ENCODE measurements around the gene KIAA1671. TPM values are rescaled to one million over a fixed set of nuclear protein-coding genes. Genes with fewer than 3 reads are reported as not detected.

KIAA1671 gene
- total RNA-seq, 1 experiment from 2014 or later = 18.6 TPM

DNA sequence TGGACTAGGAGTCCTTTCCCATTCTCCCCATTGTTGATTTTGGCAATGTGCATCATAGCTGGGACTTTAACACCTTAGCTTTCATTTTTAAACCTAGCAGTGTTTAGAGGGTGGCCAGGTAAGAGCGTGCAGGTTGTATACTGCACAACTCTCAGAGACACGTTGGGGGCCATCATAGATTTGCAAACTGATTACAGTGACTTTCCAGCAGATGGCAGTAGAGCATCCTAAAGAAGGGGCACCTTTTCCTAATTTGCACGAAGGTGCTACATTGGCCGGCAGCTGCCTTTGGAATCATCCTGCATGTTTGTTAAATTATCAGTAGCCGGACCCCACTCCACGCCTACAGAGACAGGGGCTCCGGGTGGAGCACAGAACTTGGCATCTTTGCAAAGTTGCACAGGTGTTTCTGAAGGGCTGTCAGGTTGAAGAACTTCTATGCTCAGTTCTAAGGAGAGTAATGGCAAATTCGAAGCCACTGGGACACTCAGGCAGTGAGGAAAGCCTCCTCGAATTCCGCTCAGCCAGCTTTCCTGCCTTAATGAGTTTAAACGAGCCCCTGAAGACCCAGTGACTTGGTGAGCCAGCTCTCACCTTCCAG, 13.7 kb upstream of the KIAA1671 start:
- no peak overlapping the region for H3K9ac ChIP-seq (ENCODE audit: low read length)
- no TSS peak for BruUV-seq (replicated peaks)
- intact Hi-C loops (cut with micrococcal nuclease) = loop anchor here (1.0 to 5.0 kb wide), 2 partner anchors 118 to 172 kb away; no protein-coding TSS in a partner anchor
- H3K4me3 ChIP-seq (ENCODE audit: low read length) = no peak overlapping the region
- H3F3A ChIP-seq (ENCODE audit: low read length, unreplicated experiment) = no peaks in the 10 kb centered on the region
- peaks cover 5% of the 10 kb centered on the region; the same call in 1 of the 2 replicates for H3K4me1 ChIP-seq (ENCODE audit: insufficient read depth, low read length)
- peak overlapping the region; percentile 65 for H2AFZ ChIP-seq (ENCODE audit: low read length)
- H3K9me2 ChIP-seq (replicated peaks; ENCODE audit: low read length) = no peaks in the 10 kb centered on the region
- no peaks in the 10 kb centered on the region for H3K27me3 ChIP-seq (ENCODE audit: low read length)
- H3K27ac ChIP-seq (ENCODE audit: low read length) = no peak overlapping the region
- H3K36me3 ChIP-seq (ENCODE audit: low read depth, low read length) = no peaks in the 10 kb centered on the region
- peak overlapping the region; percentile 67; the same call in 1 of the 2 replicates for H3K4me2 ChIP-seq (ENCODE audit: low read length)
- no peaks in the 10 kb centered on the region for H4K20me1 ChIP-seq (ENCODE audit: low read length)
- ChIA-PET POLR2A (ENCODE audit: unreplicated experiment) (interaction anchor here (0.6 kb wide), 1 partner anchor 114 kb away, joined by 4 read pairs; no protein-coding TSS in a partner anchor), CTCF (interaction anchor here (0.5 to 0.6 kb wide), 2 partner anchors 54 to 1868 kb away, joined by 6 to 10 read pairs; partner anchors contain the start of gene GNAZ)
- ATAC-seq (peak; percentile 58), DNase-seq (peak; percentile 72)
- no peaks in the 10 kb centered on the region for H3K9me3 ChIP-seq (ENCODE audit: low read length)
- no peaks in the 10 kb centered on the region for H3K79me2 ChIP-seq (ENCODE audit: low read length)
- TF ChIP-seq, protein P1, sequence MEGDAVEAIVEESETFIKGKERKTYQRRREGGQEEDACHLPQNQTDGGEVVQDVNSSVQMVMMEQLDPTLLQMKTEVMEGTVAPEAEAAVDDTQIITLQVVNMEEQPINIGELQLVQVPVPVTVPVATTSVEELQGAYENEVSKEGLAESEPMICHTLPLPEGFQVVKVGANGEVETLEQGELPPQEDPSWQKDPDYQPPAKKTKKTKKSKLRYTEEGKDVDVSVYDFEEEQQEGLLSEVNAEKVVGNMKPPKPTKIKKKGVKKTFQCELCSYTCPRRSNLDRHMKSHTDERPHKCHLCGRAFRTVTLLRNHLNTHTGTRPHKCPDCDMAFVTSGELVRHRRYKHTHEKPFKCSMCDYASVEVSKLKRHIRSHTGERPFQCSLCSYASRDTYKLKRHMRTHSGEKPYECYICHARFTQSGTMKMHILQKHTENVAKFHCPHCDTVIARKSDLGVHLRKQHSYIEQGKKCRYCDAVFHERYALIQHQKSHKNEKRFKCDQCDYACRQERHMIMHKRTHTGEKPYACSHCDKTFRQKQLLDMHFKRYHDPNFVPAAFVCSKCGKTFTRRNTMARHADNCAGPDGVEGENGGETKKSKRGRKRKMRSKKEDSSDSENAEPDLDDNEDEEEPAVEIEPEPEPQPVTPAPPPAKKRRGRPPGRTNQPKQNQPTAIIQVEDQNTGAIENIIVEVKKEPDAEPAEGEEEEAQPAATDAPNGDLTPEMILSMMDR (conservative IDR thresholded peaks at IDR 0.05; ENCODE audit: low read depth, low read length) = peak; percentile 74
- no peak for TF ChIP-seq EZH2 (IDR thresholded peaks at IDR 0.05; ENCODE audit: low read length, unreplicated experiment)

DNA sequence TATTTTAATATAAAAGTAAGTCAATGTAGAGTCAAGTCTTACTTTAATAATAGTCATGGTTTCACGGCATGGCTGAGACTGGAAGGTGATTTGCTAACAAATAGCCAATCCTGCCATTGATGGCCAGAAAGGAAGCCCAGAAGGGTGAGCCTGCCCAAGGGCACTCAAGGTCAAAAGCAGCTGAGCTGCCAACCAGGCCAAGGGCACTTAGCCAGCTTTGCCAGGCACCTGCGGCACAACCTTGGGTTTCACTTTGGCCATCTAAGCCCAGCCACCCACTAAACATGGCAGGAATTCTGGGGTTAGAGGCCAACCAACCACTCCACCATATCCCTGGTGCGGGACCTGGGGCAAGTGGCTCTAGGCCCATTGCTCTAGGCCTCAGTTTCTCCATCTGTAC, 10.2 kb upstream of the KIAA1671 start:
- Histone ChIP-seq H3K9ac (ENCODE audit: low read length) (no peak overlapping the region), H3K9me3 (ENCODE audit: low read length) (no peaks in the 10 kb centered on the region), H3K27ac (ENCODE audit: low read length) (no peak overlapping the region), H3K27me3 (ENCODE audit: low read length) (no peaks in the 10 kb centered on the region), H3K4me2 (ENCODE audit: low read length) (no peak overlapping the region), H3K4me1 (ENCODE audit: insufficient read depth, low read length) (peaks cover 5% of the 10 kb centered on the region; the same call in 1 of the 2 replicates), H3F3A (ENCODE audit: low read length, unreplicated experiment) (no peaks in the 10 kb centered on the region), H4K20me1 (ENCODE audit: low read length) (no peaks in the 10 kb centered on the region), H2AFZ (ENCODE audit: low read length) (no peak overlapping the region), H3K79me2 (ENCODE audit: low read length) (no peaks in the 10 kb centered on the region), H3K4me3 (ENCODE audit: low read length) (no peak overlapping the region), H3K9me2 (replicated peaks; ENCODE audit: low read length) (no peaks in the 10 kb centered on the region), H3K36me3 (ENCODE audit: low read depth, low read length) (no peaks in the 10 kb centered on the region)
- intact Hi-C loops (cut with micrococcal nuclease) = no loop called here
- ATAC-seq (no peak), DNase-seq (no peak)
- POLR2A ChIA-PET (ENCODE audit: unreplicated experiment) = no interaction called here
- TF ChIP-seq EZH2 (IDR thresholded peaks at IDR 0.05; ENCODE audit: low read length, unreplicated experiment) (no peak), EZH2phosphoT487 (IDR thresholded peaks at IDR 0.05; ENCODE audit: borderline replicate concordance, low read length) (no peak)
- TF ChIP-seq, protein P1 (conservative IDR thresholded peaks at IDR 0.05; ENCODE audit: low read depth, low read length) = no peak
- no TSS peak for BruUV-seq (replicated peaks)
- CTCF ChIA-PET = no interaction called here

DNA sequence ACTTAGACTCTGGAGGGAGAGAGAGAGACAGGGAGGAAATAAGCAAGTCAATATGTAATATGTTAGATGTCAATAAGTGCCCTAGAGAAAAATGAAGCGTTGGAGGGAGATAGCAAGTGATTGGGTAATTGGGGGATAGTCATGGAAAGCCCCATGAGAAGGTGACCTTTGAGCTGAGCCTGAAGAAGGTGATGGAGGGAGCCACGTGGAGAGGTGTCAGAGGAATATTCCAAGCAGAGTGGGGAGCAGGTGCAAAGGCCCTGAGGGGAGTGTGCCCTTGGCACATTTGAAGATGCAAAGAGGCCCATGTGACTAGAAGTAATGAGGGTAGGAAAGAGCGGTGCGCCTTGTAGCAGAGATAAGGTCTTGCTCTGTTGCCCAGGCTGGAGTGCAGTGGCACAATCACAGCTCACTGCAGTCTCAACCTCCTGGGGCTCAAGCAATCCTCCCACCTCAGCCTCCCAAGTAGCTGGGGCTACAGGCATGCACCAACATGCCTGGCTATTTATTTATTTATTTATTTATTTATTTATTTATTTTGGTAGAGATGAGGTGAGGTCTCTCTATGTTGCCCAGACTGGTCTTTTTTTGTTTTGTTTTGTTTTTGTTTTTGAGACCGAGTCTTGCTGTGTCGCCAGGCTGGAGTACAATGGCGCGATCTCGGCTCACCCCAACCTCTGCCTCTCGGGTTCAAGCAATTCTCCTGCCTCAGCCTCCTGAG, 8.1 kb upstream of the KIAA1671 start:
- TF ChIP-seq, protein P1 (conservative IDR thresholded peaks at IDR 0.05; ENCODE audit: low read depth, low read length) = no peak
- TF ChIP-seq EZH2phosphoT487 (IDR thresholded peaks at IDR 0.05; ENCODE audit: borderline replicate concordance, low read length) = no peak
- TF ChIP-seq EZH2 (IDR thresholded peaks at IDR 0.05; ENCODE audit: low read length, unreplicated experiment) = no peak
- Histone ChIP-seq H4K20me1 (ENCODE audit: low read length) (no peaks in the 10 kb centered on the region), H3K4me1 (ENCODE audit: insufficient read depth, low read length) (no peaks in the 10 kb centered on the region), H3F3A (ENCODE audit: low read length, unreplicated experiment) (no peaks in the 10 kb centered on the region), H2AFZ (ENCODE audit: low read length) (no peak overlapping the region), H3K9me3 (ENCODE audit: low read length) (no peaks in the 10 kb centered on the region), H3K9me2 (replicated peaks; ENCODE audit: low read length) (no peaks in the 10 kb centered on the region), H3K4me2 (ENCODE audit: low read length) (no peak overlapping the region), H3K36me3 (ENCODE audit: low read depth, low read length) (no peaks in the 10 kb centered on the region), H3K4me3 (ENCODE audit: low read length) (no peak overlapping the region), H3K79me2 (ENCODE audit: low read length) (no peaks in the 10 kb centered on the region), H3K27me3 (ENCODE audit: low read length) (no peaks in the 10 kb centered on the region), H3K27ac (ENCODE audit: low read length) (no peak overlapping the region), H3K9ac (ENCODE audit: low read length) (no peak overlapping the region)
- intact Hi-C loops (cut with micrococcal nuclease) = no loop called here
- no TSS peak for BruUV-seq (replicated peaks)
- ChIA-PET POLR2A (ENCODE audit: unreplicated experiment) (no interaction called here), CTCF (no interaction called here)
- ATAC-seq = no peak
- no peak for DNase-seq
